Thymus (tissue), 11 donors: ENCODE measurements around the gene GHRL. TPM values are rescaled to one million over a fixed set of nuclear protein-coding genes. Genes with fewer than 3 reads are reported as not detected.

Source experiments
- DNase-seq, 9 donors: peaks; one replicate each; pipeline ENCODE4 v3.0.0-alpha.2; 2013; ENCODE audit warnings: low spot score in 9 of 9, low read depth in 6 of 9, missing footprints in 1 of 9
- H3K27ac ChIP-seq, 2 donors: one replicate each; pipeline ENCODE4 v1.5.1; 2013; ENCODE audit warnings: control low read depth in 1 of 2, low read depth in 1 of 2, low read length in 1 of 2, mild to moderate bottlenecking in 1 of 2, moderate library complexity in 1 of 2
- H3K27me3 ChIP-seq, 2 donors: one replicate each; pipeline ENCODE4 v1.5.1; 2013; ENCODE audit warnings: low read length in 1 of 2; ENCODE audit not compliant: control insufficient read depth in 2 of 2, insufficient read depth in 1 of 2
- H3K36me3 ChIP-seq, 2 donors: one replicate each; pipeline ENCODE4 v1.5.1; 2013; ENCODE audit warnings: low read length in 1 of 2, mild to moderate bottlenecking in 1 of 2, moderate library complexity in 1 of 2; ENCODE audit not compliant: control insufficient read depth in 2 of 2, insufficient read depth in 2 of 2
- H3K4me1 ChIP-seq, 2 donors: one replicate each; pipeline ENCODE4 v1.5.1; 2013; ENCODE audit warnings: low read length in 2 of 2; ENCODE audit not compliant: control insufficient read depth in 2 of 2, insufficient read depth in 2 of 2
- H3K4me3 ChIP-seq, 2 donors: one replicate each; pipeline ENCODE4 v1.5.1; 2013; ENCODE audit warnings: low read length in 2 of 2, control low read depth in 1 of 2, mild to moderate bottlenecking in 1 of 2
- H3K9me3 ChIP-seq, 2 donors: one replicate each; pipeline ENCODE4 v1.5.1; 2013; ENCODE audit warnings: low read length in 1 of 2, mild to moderate bottlenecking in 1 of 2; ENCODE audit not compliant: control insufficient read depth in 2 of 2, insufficient read depth in 1 of 2
- WGBS: extraction: QIAGEN DNeasy Blood & Tissue Kit; methylation state at CpG from one replicate; pipeline ENCODE4 v1.1.7; 2013; 5-methylcytosine and 5-hydroxymethylcytosine counted together
- polyA plus RNA-seq: library from polyadenylated mRNA; stranded (reverse); fragments of 200-250 nt; gene quantifications from one replicate; pipeline ENCODE4 v1.2.3, GENCODE V29; 2013
- total RNA-seq: library from RNA; stranded (reverse); fragments of 120-200 nt; gene quantifications from one replicate; pipeline ENCODE4 v1.2.4, GENCODE V29; 2013
- donor health status: healthy.

GHRL gene
- total and polyA plus RNA-seq, 2 donors, result 2.4 to 3.7 TPM

GRCh38 chr3:10329495-10330015, 36.8 kb upstream of the GHRL start:
- no peak for DNase-seq
- Histone ChIP-seq H3K4me1 (peaks cover 0 to 13% of the 10 kb centered on the region in 2 donors), H3K27ac (no peak overlapping the region), H3K9me3 (no peaks in the 10 kb centered on the region), H3K4me3 (no peak overlapping the region), H3K27me3 (peaks cover 3 to 31% of the 10 kb centered on the region in 2 donors), H3K36me3 (no peaks in the 10 kb centered on the region)
- 93% methylated on average over 14 of the region's 14 CpGs for WGBS

- Histone ChIP-seq H3K9me3 (no peaks in the 10 kb centered on the region), H3K27me3 (peaks cover 3 to 31% of the 10 kb centered on the region in 2 donors), H3K4me3 (no peak overlapping the region), H3K27ac (no peak overlapping the region), H3K36me3 (no peaks in the 10 kb centered on the region), H3K4me1 (peaks cover 0 to 9% of the 10 kb centered on the region in 2 donors)
- no peak for DNase-seq
- WGBS, result 66% methylated on average over 31 of the region's 31 CpGs
Observed at GRCh38 chr3:10328460-10329071, 35.8 kb upstream of the GHRL start.

- Histone ChIP-seq H3K4me3 (no peak overlapping the region), H3K36me3 (no peaks in the 10 kb centered on the region), H3K27ac (no peak overlapping the region), H3K9me3 (no peaks in the 10 kb centered on the region), H3K27me3 (peaks cover 3 to 31% of the 10 kb centered on the region in 2 donors), H3K4me1 (no peaks in the 10 kb centered on the region)
- 78% methylated on average over 10 of the region's 10 CpGs for WGBS
- no peak for DNase-seq
Observed at GRCh38 chr3:10327592-10327991, 34.8 kb upstream of the GHRL start.

GRCh38 chr3:10322352-10322710, 29.6 kb upstream of the GHRL start:
- no peak overlapping the region for H3K4me3 ChIP-seq
- H3K4me1 ChIP-seq, result peaks cover 9 to 19% of the 10 kb centered on the region in 2 donors
- 94% methylated on average over 1 of the region's 1 CpG for WGBS
- H3K27me3 ChIP-seq, result peaks cover 0 to 6% of the 10 kb centered on the region in 2 donors
- no peaks in the 10 kb centered on the region for H3K9me3 ChIP-seq
- no peak overlapping the region for H3K27ac ChIP-seq
- DNase-seq, result peak in 5 of 9 donors; percentile 11 to 58 (median 26)
- H3K36me3 ChIP-seq, result peaks cover 12 to 13% of the 10 kb centered on the region in 2 donors

GRCh38 chr3:10321630-10322351, 29.0 kb upstream of the GHRL start:
- Histone ChIP-seq H3K9me3 (no peaks in the 10 kb centered on the region), H3K4me3 (no peak overlapping the region), H3K27ac (no peak overlapping the region), H3K36me3 (peaks cover 18% of the 10 kb centered on the region in 2 donors), H3K27me3 (peaks cover 0 to 6% of the 10 kb centered on the region in 2 donors), H3K4me1 (peaks cover 9 to 19% of the 10 kb centered on the region in 2 donors)
- DNase-seq, result peak in 1 of 9 donors; percentile 12
- WGBS, result 97% methylated on average over 8 of the region's 8 CpGs

GRCh38 chr3:10320320-10320677, 27.6 kb upstream of the GHRL start:
- peaks cover 28 to 29% of the 10 kb centered on the region in 2 donors for H3K36me3 ChIP-seq
- no peaks in the 10 kb centered on the region for H3K9me3 ChIP-seq
- WGBS, result under 1% methylated on average over 9 of the region's 9 CpGs
- H3K4me3 ChIP-seq, result peak overlapping the region; percentile 80 to 91
- H3K27me3 ChIP-seq, result no peaks in the 10 kb centered on the region
- peaks cover 9 to 19% of the 10 kb centered on the region in 2 donors for H3K4me1 ChIP-seq
- H3K27ac ChIP-seq, result peak overlapping the region in 1 of 2 donors; percentile 27
- DNase-seq, result peak in 2 of 9 donors; percentile 9 to 10

GRCh38 chr3:10319804-10320203, 27.1 kb upstream of the GHRL start:
- WGBS, result 46% methylated on average over 3 of the region's 3 CpGs
- Histone ChIP-seq H3K36me3 (peaks cover 33 to 34% of the 10 kb centered on the region in 2 donors), H3K27ac (peak overlapping the region in 1 of 2 donors; percentile 27), H3K9me3 (no peaks in the 10 kb centered on the region), H3K27me3 (no peaks in the 10 kb centered on the region), H3K4me3 (peak overlapping the region; percentile 80 to 91), H3K4me1 (peaks cover 9 to 19% of the 10 kb centered on the region in 2 donors)
- DNase-seq, result no peak

- DNase-seq, result no peak
- WGBS, result 94% methylated on average over 6 of the region's 6 CpGs
- H3K27ac ChIP-seq, result no peak overlapping the region
- no peak overlapping the region for H3K4me3 ChIP-seq
- no peaks in the 10 kb centered on the region for H3K27me3 ChIP-seq
- H3K36me3 ChIP-seq, result peaks cover 37 to 38% of the 10 kb centered on the region in 2 donors
- no peaks in the 10 kb centered on the region for H3K9me3 ChIP-seq
- peaks cover 9 to 19% of the 10 kb centered on the region in 2 donors for H3K4me1 ChIP-seq
Observed at GRCh38 chr3:10319251-10319650, 26.5 kb upstream of the GHRL start.

- no peaks in the 10 kb centered on the region for H3K9me3 ChIP-seq
- WGBS, result over 99% methylated on average over 3 of the region's 3 CpGs
- no peak overlapping the region for H3K4me3 ChIP-seq
- H3K36me3 ChIP-seq, result peaks cover 49 to 50% of the 10 kb centered on the region in 2 donors
- no peak for DNase-seq
- no peak overlapping the region for H3K27ac ChIP-seq
- H3K4me1 ChIP-seq, result peaks cover 9 to 19% of the 10 kb centered on the region in 2 donors
- H3K27me3 ChIP-seq, result no peaks in the 10 kb centered on the region
Observed at GRCh38 chr3:10317961-10318350, 25.2 kb upstream of the GHRL start.
